ENCODE results near the gene MBOAT2.

The MBOAT2 gene

DNA sequence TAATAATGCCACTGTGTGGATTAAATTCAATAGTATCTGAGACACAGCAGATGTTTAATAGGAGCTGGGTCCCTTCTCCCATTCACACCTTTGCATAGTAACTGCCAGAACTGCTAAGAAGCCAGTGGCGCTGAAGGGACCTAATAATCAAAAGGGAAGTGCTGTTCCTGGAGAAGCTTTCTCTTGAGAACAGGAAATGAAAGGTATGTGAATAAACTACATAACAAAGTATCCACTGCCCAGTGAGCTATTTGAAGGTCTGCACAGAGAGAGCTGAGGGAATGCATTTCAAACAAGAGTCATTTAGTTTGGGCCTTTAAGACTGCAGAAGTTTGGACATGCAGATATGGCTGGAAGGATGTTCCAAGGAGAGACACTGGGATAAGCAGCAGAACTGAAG is 110.0 kb downstream of the MBOAT2 start:
- DNase-seq = no peak

DNA sequence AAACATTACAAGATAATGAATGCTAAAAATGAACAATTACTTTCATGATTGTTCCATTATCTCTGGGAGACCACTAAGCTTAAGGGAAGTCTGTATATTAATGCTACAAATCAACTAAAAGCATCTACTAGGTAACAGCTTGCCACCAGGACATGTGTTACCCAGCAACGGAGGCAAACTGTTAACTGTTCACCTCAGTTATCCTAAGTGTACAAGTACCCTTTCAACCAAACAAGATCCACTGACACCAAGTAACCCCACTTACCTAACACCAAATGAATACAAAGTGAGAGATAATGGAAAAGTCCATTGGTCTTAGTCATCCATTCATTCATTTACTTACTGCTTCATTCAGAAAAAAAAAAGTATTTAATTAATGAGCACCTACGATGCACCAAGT is 111.4 kb downstream of the MBOAT2 start:
- DNase-seq = no peak

DNA sequence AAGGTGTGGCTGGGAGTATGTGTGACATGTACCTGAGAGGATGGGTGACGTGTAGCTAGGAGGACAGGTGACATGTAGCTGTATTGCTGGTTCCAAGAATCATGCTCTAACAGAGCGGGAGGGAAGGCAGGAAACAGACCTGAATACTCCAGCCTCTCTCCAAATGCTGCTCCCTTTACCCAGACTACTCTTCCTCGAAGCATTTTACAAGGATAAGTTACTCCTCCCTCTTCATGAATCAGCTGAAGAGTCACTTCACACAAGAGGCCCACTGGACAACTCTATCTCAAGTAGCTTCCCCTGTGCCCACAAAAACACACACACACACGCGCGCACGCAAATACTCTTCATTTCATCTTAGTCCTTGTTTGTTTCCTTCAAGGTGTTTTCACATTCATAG is 113.5 kb downstream of the MBOAT2 start:
- DNase-seq = no peak

DNA sequence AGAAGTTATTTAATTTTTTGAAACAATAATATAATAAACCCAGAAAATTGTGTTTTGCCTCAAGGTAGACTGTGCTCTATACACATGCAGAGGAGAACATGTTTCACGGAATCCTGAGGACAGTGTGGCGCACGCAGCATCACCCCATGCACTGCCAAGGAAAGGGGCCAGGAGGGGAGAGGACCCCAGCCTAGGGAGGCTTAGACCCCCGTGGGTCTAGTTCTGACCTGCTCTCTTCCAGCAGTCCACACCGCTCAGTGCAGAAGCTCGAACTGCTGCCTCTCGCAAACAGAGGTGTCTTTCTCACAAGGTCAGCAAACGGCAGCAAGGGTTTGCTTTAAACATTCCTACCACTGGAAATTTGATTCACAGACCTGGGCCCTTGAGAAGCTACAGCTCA is 114.5 kb downstream of the MBOAT2 start:
- DNase-seq = no peak

DNA sequence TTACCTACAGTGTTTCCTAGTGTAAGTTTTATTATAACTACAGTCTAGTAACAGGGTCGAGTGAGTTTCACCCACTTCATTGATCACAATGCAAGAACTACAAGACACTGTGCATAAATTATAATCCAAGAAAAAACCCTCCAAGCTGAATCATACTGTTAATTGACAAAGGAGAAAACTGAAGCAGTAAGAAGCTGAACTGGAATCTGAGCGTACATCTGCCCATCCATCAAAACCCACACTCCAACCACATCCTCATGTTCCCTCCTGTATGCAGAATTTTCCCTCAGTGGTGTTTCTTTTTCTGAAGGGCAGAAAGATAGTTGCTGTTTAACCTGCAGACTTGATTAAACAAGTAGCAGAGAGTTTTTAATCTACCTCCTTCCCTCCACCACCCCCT is 116.6 kb downstream of the MBOAT2 start:
- DNase-seq = no peak

DNA sequence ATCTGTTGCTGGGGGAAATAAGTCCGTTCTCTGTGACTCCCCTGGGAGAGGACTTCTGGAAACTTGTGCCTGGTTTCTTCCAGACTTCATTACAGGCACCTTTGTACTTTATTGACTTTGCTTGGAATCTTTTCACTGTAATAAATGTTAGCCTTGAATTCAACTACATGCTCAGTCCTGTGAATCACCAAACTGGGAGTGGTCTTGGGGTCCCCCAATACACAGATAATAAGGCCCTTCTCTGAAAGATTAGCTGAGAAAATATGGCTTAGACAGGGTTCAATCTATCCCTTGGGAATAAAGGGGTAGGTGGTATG is 117.3 kb downstream of the MBOAT2 start:
- no peak for DNase-seq

DNA sequence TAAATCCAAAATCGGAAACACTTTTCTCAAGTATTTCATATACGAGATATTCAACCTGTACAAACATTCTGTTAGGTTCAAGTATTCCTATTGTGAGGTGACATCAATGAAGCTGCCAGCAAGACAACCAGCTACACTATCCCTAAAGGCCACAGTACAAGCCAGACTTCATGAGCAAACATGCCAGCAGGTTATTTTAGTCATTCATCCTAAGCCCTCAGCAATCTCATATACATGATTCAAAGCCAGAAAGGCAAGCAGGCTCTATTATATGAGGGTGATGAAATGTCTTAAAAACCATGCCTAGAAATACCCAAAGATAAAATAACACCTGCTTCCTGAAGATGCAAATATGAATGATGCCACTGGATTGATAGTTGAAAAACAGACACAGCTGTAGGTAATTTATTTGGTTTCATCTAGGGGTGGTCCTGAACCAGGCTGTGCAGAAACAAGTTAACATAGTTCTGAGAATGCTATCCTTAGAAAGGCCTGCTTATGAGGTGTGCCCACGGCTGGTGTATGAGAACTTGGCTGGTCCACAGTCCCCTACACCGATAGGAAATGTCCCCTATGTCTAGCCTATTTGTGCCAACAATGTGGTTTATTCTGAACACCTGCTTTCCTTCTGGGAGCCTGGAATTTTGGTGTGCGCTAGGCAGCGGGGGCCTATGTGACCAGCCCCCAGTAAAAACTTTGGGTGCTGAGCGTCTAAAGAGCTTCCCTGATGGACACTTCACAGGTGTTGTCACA is 117.9 kb downstream of the MBOAT2 start:
- DNase-seq = no peak

DNA sequence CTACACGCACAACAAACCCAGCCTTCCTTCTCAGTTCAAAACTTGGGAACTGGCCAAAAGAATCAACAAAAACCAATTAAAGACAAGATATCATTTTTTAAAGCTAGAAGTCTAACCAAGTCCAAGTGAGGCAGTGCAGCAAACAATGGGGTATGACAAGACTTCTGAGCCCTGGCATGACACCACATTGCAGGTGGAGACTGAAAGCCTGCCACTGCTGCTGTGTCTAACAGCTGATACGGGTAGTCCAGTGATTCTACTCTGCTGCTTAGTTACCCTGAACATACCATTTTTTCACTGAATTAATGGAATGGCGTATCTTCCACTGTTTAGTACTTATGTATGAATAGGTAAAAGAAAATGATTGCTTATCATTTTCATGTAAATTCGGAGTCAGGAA is 118.7 kb downstream of the MBOAT2 start:
- no peak for DNase-seq

DNA sequence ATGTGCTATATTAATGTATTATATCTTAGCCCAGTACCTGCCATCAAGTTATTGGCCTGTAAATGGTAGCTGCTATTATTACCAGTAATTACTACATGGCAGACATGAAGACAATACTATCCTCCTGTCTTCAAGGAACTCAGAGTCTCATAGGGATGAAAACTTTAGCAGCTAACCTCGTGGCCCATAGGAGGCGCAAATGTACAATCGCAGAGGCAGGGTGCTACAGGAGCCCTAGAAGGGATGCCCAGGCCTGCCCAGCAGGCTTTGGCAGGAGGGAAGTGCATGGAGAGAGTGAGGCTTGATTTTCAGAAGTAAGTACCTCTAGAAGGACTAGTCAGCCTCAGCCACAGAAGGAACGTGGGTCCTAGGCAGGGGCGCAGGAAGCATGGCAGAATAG is 121.4 kb downstream of the MBOAT2 start:
- DNase-seq = no peak

DNA sequence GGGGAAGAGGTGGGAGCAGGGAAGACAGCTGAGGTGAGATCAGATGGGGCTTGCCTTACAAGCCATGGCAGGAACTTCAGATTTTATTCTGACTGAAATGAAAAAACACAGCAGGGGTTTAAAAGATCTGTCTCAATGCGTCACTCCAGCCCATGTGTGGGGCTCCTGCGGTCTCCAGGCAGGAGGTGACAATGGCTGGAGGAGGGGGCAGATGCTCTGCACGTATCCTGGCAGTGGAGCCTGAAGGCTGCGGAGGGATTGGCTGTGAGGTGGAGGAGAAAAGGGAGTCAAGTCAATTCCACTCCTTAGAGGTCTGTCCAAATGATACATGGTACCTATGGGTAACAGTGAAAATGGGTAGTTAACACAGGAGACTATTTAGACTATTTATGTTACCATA is 125.6 kb downstream of the MBOAT2 start:
- DNase-seq = no peak

DNA sequence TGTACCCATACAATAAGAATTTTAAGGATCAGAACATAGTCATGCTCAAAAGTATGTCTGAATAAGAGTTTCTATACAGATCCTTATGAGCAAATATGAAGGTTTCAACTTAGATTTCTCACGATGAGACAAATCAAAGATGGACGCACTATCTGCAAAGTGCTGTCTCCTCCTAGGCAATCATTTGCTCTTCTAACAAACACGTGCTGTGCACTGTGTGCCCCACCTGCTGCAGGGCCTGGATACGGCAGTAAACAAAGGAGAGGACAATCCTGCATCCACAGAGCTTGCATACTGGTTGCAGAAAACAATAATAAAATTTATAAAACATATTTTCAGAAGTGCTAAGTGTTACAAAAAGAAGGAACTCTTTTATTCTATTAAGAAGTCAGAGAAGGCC is 126.2 kb downstream of the MBOAT2 start:
- DNase-seq = no peak

DNA sequence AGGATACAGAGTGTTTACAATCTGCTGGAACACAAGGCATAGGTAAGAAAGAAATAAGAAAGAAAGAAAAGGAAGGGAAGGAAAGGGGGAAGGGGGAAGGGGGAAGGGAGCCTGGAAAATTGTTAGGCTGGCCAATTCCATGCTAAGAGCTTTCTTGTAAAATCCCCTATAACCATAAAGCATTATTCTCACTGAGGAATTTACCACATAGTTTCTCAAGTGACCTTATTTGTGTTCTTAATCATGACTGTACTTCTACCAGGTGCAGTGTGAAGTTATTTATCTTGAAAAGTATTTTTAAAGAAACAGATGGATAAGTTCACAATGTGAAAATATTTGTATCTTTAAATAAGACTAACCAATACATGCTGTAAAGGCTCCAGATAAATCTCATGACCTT is 126.9 kb downstream of the MBOAT2 start:
- DNase-seq = no peak

DNA sequence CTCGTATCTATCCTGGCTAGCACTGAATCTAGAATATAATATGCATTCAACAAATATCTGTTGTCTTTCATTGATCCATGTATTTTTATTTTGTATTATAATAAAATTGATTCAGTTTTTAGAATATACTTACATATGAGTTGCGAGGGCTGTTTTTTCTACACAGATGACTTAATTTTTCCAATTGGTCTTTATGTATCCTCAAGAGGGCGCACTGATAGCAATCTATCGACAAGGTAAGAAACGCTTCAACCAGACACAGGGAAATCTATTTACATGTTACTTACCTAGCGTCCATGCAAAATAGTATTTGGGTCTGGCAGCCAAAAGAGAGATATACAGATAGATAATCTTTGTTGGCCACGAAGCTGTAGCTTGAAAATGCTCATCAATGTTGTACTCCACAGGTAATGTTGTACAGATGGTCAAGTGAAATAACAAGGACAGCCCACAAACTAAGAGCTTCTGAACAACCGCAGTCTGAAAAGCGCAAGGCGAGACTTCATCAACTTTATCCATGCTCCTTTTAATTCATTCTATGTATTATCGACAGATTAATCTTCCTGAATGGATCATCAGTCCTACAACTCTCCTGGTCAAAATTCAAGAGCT is 130.6 kb downstream of the MBOAT2 start:
- no peak for DNase-seq

DNA sequence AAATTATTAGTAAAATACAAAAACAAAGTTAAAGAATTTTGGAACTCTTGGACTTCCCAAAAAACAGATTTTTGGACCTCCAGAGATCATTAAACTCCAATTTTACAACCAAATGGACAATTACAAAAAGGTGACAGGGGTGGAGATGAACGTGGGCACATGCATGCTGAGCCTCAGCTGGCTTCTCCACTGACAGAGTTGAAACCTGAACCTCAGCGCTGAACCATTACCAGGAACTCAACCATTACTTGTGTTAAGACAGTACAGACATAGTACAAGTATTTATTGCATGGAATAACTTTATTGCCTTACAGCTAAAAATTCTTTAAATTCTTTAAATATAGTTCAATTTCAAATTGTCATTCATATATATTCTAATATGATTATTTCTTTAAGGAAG is 133.0 kb downstream of the MBOAT2 start:
- DNase-seq = no peak

DNA sequence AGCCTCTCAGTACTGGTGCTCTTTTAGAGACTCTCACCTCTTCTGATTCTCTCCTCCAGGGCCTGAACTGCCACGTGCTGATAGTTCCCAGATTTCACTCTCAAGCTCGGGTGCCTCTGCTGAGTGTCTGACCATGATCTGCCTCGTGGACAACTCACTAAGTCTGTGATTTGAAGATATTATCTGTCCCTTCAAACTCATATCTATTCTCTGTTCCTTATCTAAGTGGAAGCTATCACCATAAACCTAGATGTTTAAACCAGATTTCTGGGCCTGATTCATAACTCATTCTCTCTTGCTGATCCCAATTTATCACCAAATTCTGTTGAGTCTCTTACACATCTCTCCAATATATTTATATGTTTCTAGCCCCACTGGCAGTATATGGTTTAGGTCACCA is 136.1 kb downstream of the MBOAT2 start:
- DNase-seq = no peak

DNA sequence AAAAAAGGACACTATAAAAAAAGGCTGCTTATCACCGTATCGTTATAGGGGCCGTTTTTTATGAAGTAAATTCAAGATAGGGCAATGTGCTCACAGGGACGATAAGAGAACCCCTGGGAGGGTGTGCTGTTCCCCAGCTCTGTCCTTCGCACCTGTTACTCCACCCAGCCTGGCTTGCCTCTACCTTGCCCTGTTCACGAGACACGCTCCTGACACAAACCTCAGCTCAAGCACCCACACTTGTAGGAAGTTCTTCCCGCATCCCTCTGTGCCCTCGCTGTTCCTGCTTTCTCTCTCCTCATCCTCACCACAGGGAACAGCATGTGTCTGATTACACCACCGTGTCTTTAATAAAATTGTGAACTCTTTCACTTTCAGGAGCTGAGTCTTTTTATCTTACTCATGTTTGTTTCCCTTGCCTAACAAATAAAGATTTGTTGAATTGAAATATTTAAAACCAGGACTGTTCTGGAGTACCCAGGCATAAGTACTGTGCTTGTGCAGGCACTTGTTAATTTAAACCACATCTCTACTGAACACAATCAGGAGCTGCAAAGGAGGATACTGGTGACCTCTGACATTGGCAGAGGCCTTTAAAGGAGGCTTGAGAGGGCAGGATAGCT is 140.0 kb downstream of the MBOAT2 start:
- DNase-seq = no peak

DNA sequence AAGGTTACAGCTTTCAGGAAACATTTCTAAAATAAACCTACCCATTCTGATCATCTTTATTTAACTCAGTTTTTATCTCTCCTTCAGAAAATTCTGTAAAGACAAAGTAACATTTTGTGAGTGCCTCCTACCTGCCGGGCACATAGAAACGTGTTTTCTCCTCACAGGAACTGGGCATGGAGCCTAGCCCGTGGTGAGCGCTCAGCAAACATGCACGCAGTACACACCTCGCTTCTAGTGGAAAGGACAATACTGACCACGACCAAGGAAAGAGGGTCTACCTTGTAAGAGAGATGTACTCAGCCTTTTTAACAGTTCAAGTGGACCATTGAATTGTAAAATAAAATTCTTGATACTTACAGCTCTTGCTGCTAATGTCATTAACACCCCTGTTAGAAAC is 141.3 kb downstream of the MBOAT2 start:
- no peak for DNase-seq

DNA sequence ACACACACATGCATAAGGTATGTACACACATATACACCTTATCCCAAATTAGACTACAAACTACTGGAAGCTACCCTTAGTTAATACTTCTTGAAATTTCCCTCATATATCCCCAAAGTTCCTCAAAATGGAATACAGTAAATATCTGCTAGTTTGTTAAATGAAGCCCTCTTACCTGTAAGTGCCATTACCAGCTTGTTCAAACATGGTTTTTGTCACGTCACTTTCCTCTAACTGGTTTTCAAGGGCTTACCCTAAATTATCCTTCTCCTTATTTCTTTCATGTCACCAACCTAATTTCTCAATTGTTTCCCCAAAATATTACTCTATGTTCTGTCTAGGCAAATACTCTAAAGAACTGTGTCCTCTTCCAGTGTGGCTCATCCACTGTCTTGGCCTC is 141.7 kb downstream of the MBOAT2 start:
- no peak for DNase-seq

DNA sequence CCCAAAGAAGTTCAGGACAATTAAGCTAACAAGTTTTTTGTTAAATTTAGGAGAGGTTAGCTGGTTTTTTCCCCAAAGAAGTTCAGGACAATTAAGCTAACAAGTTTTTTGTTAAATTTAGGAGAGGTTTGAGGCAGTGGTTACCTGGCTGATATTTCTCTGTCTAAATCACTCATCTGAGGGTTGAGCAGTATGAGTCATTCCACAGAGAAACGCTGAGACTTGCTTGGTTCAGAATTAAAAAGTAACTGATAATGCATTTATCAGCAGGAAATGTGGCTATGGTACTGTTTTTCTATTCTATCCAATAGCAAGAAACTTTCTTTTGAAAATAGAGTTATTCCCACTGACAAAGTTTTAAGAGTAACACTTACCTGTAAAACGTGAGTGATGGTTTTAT is 143.2 kb downstream of the MBOAT2 start:
- DNase-seq = no peak

DNA sequence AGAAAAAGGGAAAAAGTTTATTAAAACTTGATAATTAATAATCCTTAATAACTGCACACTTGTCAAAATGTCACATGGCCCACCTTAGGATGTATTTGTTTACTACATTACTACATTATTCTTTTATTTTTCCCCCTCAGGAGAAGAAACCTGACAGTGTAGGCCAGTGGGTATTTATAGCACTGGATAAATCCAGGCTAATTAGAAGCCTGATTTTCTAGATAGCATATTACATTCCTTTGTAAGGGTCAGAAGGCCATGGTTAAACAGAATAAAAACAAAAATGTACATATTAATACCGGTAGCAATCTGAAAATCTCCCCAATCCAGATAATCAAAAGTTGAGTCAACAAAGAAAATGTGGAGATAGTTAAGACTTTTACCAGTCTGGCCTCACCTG is 144.6 kb downstream of the MBOAT2 start:
- no peak for DNase-seq

DNA sequence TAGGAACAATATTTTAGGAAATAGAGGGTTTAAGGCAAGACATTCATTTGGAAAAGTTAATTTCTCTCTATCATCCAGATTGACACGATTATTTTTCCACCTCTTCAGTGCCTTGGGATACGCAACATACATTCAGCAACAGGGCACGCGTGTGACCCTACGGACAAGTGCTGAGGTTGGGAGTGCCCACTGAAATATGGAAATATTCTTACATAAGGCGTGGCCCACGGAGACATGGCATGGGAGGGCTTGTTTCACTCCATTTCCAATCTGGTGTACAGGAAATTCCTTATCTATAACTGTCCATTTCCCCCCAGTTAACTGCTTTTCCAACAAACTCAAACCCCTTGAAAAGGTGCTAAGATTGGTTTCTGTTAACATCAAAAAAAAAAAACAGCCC is 145.2 kb downstream of the MBOAT2 start:
- DNase-seq = no peak

DNA sequence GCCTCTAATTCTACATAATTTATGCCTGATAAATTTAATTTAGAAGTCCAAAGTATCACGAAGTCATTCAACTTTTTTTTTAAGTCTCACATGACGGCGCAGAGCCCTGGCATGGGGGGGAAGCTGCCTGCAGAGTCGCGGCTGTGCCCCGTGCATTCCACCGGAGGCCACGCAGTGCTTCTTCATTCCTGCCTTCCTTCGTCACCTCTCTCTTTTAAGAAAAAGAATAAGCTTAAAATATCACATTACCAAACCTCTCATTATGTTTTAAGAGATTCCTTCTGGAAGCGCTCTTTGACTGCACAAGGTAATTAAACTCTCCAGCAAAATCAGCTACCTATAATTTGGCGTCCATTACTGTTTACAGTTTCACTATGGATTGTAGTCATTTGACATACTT is 145.8 kb downstream of the MBOAT2 start:
- no peak for DNase-seq

DNA sequence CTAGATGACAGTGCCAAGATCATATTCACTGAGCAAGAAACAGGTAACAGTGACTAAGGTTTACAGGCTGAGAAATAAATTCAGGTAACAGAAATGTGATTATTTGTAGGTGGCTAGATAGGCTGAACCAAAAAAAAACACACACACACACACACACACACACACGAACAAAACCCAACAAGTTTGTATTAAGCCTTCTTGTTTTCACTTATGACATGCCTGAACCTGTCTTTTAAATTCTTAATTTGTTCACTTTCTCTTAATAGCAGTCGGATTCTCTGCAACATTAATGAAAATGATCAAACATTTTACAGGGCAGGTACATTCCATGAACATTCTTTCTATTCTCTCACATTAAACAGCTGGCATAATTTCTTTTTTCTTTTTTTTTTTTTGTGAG is 147.3 kb downstream of the MBOAT2 start:
- no peak for DNase-seq

DNA sequence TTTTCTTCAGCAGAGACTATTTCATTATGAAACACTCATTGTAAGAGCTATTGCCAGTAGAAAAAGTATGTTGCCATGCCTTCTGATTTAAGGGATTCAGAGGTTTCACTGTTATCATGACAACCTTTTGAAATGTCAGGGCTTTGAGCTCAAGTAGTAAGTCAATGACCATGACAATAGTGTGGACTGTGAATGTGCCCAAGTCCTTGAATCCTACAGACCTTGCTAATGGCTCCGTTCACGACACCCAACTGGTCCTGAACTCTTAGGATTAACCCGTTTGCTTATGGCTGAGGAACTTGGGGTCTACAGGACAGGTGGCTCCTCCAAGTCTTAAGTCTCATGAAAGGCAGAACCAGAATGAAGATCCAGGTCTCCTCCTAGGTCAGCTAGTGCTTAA is 148.5 kb downstream of the MBOAT2 start:
- DNase-seq = no peak

DNA sequence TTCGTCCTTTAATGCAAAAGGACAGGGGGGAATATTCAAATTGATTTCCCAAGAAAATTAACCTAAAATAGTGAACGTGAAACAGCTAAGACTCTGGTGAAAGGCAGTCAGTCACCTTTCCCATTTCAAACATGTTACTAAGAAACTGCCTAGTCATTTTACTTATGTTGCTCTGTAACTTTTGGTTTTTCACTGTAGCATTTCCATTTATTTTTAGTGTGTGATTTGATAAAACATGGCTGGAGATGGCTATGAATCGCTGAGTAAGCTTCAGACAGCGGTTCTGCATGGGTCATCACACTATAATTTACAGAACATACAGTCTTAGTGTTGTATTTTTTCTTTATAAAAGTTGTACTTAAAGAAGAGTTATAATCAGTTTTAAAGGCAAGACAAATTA is 150.1 kb downstream of the MBOAT2 start:
- DNase-seq = no peak

Data from stimulated activated CD4-positive, alpha-beta T cell treated with anti-CD3 and anti-CD28 coated beads, Interleukin-2, amount 100 ng/mL, for 24 hours (primary cell).